Inflammatory macrophage treated with lipopolysaccharide for 4 hours (primary cell): ENCODE data around the gene SCD5.
"Not testable (repeated sequence)": the region's sequence is repeated elsewhere in the genome, so short reads cannot be mapped to it uniquely, and the experiment has no call there.

Source experiments
- DNase-seq: peaks from one replicate; pipeline ENCODE4 v3.0.0-alpha.2; 2020

The SCD5 gene

DNA sequence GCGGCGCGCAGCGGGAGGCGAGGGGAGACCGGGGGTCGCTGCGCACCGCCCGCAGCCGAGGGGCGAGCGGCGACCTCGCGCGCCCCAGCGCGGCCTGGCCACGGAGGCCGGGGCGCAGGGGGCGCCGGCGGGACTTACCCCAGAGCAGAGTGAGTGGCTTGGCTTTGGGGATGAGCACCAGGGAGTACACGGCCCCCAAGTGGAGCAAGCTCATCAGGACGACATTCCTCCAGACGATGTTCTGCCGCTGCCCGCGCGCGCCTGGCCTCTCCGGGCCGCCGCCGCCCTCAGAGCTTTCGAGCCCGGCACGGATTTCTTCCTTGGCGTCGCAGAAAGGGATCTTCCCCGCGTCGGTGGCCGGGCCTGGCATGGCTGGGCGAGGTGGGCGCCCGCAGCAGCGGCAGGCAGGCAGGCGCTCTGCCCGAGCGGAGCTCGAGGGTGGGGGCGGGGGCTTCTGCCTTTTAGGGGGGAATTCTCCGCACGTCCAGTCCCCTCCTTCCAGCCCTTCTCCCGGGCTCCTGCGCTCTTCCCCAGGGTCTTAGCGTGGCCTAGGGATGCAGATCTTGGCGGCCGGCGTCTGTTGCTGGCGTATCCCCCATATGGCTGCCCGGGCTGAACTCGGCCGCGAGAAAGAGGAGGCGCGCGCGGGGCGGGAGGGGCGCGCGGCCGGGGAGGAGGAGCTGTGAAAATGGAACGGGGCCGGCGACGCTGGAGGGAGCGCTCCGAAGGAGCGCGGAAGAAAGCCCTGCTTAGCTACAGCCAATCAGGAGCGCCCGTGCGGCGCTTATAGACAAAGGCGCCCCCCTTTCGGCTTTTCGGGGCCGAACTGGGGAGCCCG lies at the start of gene SCD5:
SCD5 (minus strand) TSS at position 629 of the 838 bp plus-strand sequence; CDS start at position 370, 259 bp downstream.
- DNase-seq = peak; percentile 36

GRCh38 chr4:82842593-82842992 lies 44.0 kb upstream of the SCD5 start:
- no peak for DNase-seq

GRCh38 chr4:82839624-82840023 lies 41.0 kb upstream of the SCD5 start:
- DNase-seq = no peak

- peak; percentile 13 for DNase-seq
Measured at GRCh38 chr4:82833696-82834313, 35.2 kb upstream of the SCD5 start.

GRCh38 chr4:82833060-82833459 lies 34.5 kb upstream of the SCD5 start:
- DNase-seq = not testable (repeated sequence)

- DNase-seq = no peak
Measured at GRCh38 chr4:82825425-82825824, 26.8 kb upstream of the SCD5 start.

GRCh38 chr4:82823062-82823461 lies 24.5 kb upstream of the SCD5 start:
- DNase-seq = no peak

GRCh38 chr4:82820689-82821088 lies 22.1 kb upstream of the SCD5 start:
- no peak for DNase-seq

- no peak for DNase-seq
Measured at GRCh38 chr4:82818664-82819662, 20.4 kb upstream of the SCD5 start.

DNA sequence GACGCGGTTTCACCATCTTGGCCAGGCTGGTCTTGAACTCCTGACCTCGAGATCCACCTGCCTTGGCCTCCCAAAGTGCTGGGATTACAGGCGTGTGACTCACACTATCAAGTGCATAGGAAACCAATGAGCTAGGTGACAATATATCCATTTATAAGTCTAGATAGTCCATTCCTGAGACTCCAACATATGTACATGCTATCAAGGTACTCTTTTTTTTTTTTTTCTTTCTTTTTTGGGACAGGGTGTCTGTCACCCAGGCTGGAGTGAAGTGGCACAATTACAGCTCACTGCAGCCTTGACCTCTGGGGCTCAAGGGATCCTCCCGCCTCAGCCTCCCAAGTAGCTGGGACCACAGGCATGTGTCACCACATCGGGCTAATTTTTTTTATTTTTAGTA lies 18.3 kb upstream of the SCD5 start:
- not testable (repeated sequence) for DNase-seq

DNA sequence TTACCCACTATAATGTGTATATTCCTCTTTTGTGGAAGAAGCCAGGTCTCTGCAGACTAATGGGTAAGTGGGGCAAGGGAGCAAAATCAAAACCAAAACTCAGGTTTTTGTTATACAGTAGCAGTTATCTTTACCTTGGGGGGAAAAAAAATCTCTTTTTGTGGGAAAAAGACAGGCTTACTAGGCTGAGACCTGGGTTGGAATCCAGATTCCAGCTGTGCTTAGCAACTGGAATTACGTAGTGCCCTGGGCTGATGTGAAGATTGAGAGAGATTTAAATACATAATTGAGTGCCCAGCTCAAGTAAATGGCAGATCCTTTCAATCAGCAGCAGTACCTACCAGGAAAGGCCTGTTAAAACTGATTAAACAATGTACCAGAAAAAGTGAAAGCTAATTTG lies 15.4 kb upstream of the SCD5 start:
- DNase-seq = no peak

GRCh38 chr4:82811838-82812341 lies 13.3 kb upstream of the SCD5 start:
- no peak for DNase-seq

GRCh38 chr4:82811392-82811791 lies 12.8 kb upstream of the SCD5 start:
- DNase-seq = no peak

GRCh38 chr4:82810176-82810575 lies 11.6 kb upstream of the SCD5 start:
- no peak for DNase-seq

- DNase-seq = no peak
Measured at GRCh38 chr4:82809619-82810018, 11.0 kb upstream of the SCD5 start.

DNA sequence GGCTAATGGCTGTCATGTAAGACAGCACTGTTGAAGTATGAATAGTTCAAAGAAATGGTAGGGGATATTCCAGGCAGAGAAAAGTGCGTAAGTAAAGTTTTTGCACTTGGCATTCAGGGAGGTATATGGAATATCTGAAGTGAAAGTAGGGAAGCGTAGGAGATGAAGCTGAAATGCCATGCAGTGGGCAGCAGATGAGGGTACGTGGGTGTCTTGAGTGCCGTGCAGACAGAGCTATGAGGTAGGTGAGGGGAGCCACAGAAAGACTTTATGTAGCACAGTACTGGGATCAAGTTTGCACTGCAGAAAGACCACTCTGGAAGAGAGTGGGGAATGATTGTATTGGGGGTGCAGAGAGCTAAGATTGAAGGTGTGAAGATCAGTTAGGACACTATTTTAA lies 5.2 kb upstream of the SCD5 start:
- no peak for DNase-seq

GRCh38 chr4:82802911-82803310 lies 4.3 kb upstream of the SCD5 start:
- DNase-seq = peak; percentile 53

DNA sequence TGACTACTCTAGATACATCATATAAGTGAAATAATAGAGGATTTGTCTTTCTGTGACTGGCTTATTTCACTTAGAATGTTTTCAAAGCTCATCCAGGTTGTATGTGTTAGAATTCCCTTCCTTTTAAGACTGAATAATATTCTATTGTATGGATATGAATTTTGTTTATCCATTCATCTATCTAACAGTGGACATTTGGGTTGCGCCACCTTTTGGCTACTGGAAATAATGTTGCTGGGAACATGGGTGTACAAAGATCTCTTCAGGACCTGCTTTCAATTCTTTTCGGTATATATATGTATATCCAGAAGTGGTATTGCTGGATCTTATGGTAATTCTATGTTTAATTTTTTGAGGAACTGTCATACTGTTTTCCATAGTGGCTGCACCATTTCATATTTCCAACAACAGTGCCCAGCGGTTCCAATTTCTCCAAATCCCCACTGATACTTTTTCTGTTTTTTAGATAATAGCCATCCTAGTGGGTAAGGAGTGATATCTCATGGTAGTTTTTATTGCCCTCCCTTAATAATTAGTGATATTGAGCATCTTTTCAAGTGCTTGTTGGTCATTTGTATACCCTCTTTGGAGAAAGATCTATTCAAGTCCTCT lies 3.4 kb upstream of the SCD5 start:
- no peak for DNase-seq

DNA sequence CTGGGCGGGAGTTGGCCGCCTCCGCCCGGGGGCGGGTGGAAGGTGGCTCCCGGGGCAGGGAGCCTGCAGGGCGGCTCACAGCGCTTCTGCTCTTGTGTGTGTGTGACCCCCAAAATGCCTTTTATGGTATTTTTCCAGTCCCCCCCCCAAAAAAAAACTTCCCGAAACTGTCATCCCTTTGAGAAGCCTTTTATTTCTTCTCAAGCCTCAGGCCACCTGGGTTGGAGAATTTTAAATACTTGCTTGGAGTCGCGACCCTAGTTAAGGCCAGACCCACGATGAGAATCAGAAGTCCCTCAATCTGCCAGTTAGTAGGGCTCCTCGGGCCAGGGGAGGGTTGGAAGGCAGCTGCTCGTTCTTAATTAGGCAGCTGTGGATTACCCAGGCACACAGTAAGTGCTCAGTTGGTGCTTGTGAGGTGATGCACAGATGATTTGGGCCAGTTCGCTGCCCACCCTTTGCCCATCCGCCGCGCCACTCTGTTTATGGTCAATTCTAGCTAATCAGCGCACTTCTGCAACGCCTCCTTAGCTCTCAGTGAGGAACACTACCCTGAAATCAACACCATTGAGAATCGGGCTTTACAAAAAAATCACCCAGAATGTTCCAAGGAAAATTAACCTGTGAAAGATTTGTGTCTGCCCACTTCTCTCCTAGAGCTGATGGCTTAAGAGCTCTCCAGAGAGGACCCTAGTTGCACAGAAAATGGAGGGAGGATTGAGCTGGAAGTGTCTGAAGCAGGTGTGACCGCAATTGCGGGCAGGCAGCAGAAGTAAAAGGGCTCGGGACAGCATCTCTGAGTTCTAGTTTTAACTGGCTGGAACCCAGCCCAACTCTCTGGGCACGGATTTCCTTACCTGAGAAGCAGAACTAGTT lies 648 bp upstream of the SCD5 start:
- no peak for DNase-seq

DNA sequence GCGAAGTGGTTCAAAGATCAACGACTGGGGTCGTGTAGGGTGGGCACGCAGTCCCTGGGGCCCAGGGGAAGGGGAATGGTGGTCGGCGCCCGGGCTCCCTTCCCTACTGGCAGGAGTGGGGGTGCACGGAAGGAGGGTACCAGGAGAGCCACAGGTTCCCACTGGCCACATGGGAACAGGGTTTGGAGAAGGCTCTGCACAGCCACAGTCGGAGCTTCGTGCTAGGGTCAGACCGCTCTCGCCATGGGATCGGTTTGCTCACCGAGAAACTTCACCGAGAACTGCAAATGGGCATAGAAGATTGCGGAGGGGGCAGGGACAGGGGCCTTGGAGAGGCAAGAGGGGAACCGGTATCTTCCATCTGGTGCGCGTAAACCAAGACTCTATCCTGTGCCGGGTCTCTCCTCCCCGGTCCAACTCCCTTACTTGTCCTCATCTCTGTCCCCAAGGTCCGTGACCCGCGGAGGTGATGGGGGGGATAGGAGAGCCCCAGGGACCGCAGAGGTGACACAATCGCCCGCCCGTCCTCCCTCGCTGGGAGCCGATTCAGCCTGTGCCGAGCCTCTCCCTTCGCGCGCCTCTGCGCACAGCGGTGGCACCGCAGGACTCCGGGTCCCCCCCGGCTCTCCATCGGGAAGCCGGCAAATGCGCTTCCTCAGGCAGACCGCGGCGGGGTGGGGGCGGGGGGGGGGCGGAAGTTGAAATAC lies 1.0 kb downstream of the SCD5 start:
- DNase-seq = no peak

DNA sequence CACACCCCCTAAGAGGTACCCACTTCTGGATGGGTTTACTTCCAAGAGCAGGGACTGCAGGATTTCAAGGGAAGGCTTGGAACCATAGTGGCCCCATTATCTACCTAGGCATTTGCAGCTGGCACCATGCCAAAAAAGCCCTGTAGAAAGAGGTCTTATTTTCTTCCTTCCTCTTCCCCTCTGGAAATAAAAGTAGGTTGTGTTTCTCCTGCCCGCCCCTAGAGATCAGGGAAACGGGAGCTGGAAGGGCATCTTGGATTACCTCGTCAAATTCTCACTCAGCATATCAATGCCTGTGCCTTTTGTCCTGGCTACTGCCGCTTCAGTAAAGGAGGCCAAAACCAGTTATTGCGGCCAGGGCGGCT lies 1.6 kb downstream of the SCD5 start:
- no peak for DNase-seq
